Spleen (tissue), 11 donors: ENCODE data around the gene MOSPD2. TPM values are rescaled to one million over a fixed set of nuclear protein-coding genes. Genes with fewer than 3 reads are reported as not detected.

Source experiments
- DNase-seq: peaks from one replicate; pipeline ENCODE4 v3.0.0-alpha.2; 2020
- H3K27ac ChIP-seq, 8 donors: fragments of 200-600 bp; sonication (generic) in 7 of 8; 1 replicate in 4 of 8; 2 replicates in 4 of 8; pipeline versions ENCODE4 v1.5.0 to v1.8.0; 2016 to 2021; ENCODE audit warnings: inconsistent platforms in 4 of 8, mild to moderate bottlenecking in 4 of 8, moderate library complexity in 1 of 8
- H3K27me3 ChIP-seq, 7 donors: fragments of 200-600 bp; sonication (generic) in 6 of 7; replicated peaks in 1 of 7; 1 replicate in 4 of 7; 2 replicates in 3 of 7; pipeline versions ENCODE4 v1.5.0 to v1.8.0; 2016 to 2021; ENCODE audit warnings: inconsistent platforms in 3 of 7, mild to moderate bottlenecking in 1 of 7
- H3K36me3 ChIP-seq, 6 donors: fragments of 200-600 bp; sonication (generic) in 5 of 6; 1 replicate in 4 of 6; 2 replicates in 2 of 6; pipeline versions ENCODE4 v1.5.0 to v1.8.0; 2016 to 2021; ENCODE audit warnings: inconsistent platforms in 2 of 6
- H3K4me1 ChIP-seq, 6 donors: fragments of 200-600 bp; sonication (generic) in 5 of 6; 1 replicate in 3 of 6; 2 replicates in 3 of 6; pipeline versions ENCODE4 v1.5.0 to v1.8.0; 2016 to 2021; ENCODE audit warnings: inconsistent platforms in 3 of 6
- H3K4me3 ChIP-seq, 8 donors: fragments of 200-600 bp; sonication (generic) in 7 of 8; 1 replicate in 4 of 8; 2 replicates in 4 of 8; pipeline versions ENCODE4 v1.5.0 to v1.8.0; 2016 to 2021; ENCODE audit warnings: inconsistent platforms in 4 of 8, mild to moderate bottlenecking in 4 of 8, moderate library complexity in 2 of 8
- H3K9me3 ChIP-seq, 8 donors: fragments of 200-600 bp; sonication (generic) in 7 of 8; 1 replicate in 4 of 8; 2 replicates in 4 of 8; pipeline versions ENCODE4 v1.5.0 to v1.8.0; 2016 to 2021; ENCODE audit warnings: inconsistent platforms in 4 of 8
- CTCF ChIP-seq, 11 experiments: fragments of 200-600 bp in 7 of 11; fragments of 450-650 bp in 4 of 11; sonication (generic) in 4 of 11; IDR thresholded peaks in 8 of 11; conservative IDR thresholded peaks in 3 of 11; 1 replicate in 7 of 11; 2 replicates in 4 of 11; pipeline versions ENCODE4 v1.4.0 to v1.8.0; 2016 to 2021; ENCODE audit warnings: antibody characterized with exemption in 11 of 11, inconsistent platforms in 4 of 11, mild to moderate bottlenecking in 1 of 11
- POLR2A ChIP-seq, 3 donors: fragments of 450-650 bp; IDR thresholded peaks; one replicate each; pipeline ENCODE4 v1.5.1; 2017; ENCODE audit warnings: antibody characterized with exemption in 3 of 3, mild to moderate bottlenecking in 1 of 3
- POLR2AphosphoS5 ChIP-seq, 3 donors: sonication (generic); formaldehyde crosslinking; IDR thresholded peaks; one replicate each; pipeline ENCODE4 v1.5.1; 2017; ENCODE audit warnings: antibody characterized with exemption in 3 of 3
- WGBS, 5 donors: extraction: QIAGEN DNeasy Blood & Tissue Kit in 3 of 5; methylation state at CpG; one replicate each; pipeline versions ENCODE4 v1.1.5 to v1.1.7; 2013 to 2018; 5-methylcytosine and 5-hydroxymethylcytosine counted together
- intact Hi-C: fragments of 100-400 bp; cut with DNase I; formaldehyde crosslinking; loops from one replicate; pipeline ENCODE4 v1.15.0; 2023; ENCODE audit warnings: low total_unique reads
- polyA plus RNA-seq, 3 donors: library from polyadenylated mRNA; stranded (reverse); fragments of 200-250 nt; gene quantifications; one replicate each; pipeline ENCODE4 v1.2.1, GENCODE V29; 2013
- total RNA-seq, 7 donors: library from RNA; depleted of rRNA in 3 of 7; stranded (reverse); fragments of >200 nt in 3 of 7; fragmentation: NEBNext Ultra II Directional in 4 of 7; extraction: Animal tissue kit (Norgen Biotek cat#: 25700) in 4 of 7; gene quantifications; one replicate each; pipeline versions ENCODE4 v1.1.0 to v1.2.1, GENCODE V29; 2016 to 2021
- donor health status: healthy with polysubstance abuse.
- donor health status: DM: no; HTN: no; CAD: no; lungs with moderate emphysema.
- donor health status: DM: no; HTN: no; CAD: no.
- donor health status: Bipolar disorder and iron deficiency.
- donor health status: healthy.
- donor health status: DM: no; HTN: no; CAD: no.
- donor health status: DM: yes; HTN: yes; CAD: no.

The MOSPD2 gene
- total and polyA plus RNA-seq, 10 donors, result 3.2 to 40.5 (median 25.8) TPM

DNA sequence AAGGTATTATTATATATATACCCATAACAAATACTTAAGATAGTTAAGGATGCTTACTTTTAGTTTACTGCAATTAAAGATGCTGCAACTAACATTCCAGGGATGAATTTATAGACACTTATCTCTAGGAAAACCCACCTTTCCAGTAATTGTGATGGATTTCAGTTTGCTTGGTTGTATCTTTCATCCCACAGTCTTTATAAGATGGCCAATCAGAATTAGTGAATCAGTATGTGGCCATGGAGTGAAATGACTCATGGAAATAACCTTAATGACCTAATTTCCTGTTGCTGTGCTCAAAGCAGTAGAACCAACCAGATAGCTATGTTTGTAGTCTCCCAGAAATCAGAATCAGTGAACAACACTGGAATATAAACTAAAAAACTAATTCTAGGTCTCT, 26.4 kb downstream of the MOSPD2 start:
- intact Hi-C loops, result no loop called here
- peaks cover 0 to 38% (median 0%) of the 10 kb centered on the region in 6 donors for H3K36me3 ChIP-seq
- H3K27ac ChIP-seq, result peak overlapping the region in 4 of 8 donors; percentile 10 to 75 (median 48)
- H3K27me3 ChIP-seq, result no peaks in the 10 kb centered on the region
- H3K4me3 ChIP-seq, result no peak overlapping the region
- H3K4me1 ChIP-seq, result no peaks in the 10 kb centered on the region
- no peak for DNase-seq
- H3K9me3 ChIP-seq, result peaks cover 0 to 8% (median 0%) of the 10 kb centered on the region in 8 donors
- TF ChIP-seq POLR2A (IDR thresholded peaks at IDR 0.05) (no peak), POLR2AphosphoS5 (IDR thresholded peaks at IDR 0.05) (no peak), CTCF (IDR thresholded peaks at IDR 0.05 in 8 of 11, conservative IDR thresholded peaks at IDR 0.05 in 3 of 11) (no peak)

- Histone ChIP-seq H3K27ac (peak overlapping the region in 3 of 8 donors; percentile 19 to 71 (median 34)), H3K4me3 (no peak overlapping the region), H3K4me1 (no peaks in the 10 kb centered on the region), H3K9me3 (peaks cover 0 to 15% (median 0%) of the 10 kb centered on the region in 8 donors), H3K36me3 (peaks cover 0 to 24% (median 0%) of the 10 kb centered on the region in 6 donors), H3K27me3 (no peaks in the 10 kb centered on the region)
- DNase-seq, result no peak
- intact Hi-C loops, result no loop called here
- TF ChIP-seq POLR2A (IDR thresholded peaks at IDR 0.05) (no peak), CTCF (IDR thresholded peaks at IDR 0.05 in 8 of 11, conservative IDR thresholded peaks at IDR 0.05 in 3 of 11) (no peak), POLR2AphosphoS5 (IDR thresholded peaks at IDR 0.05) (no peak)
Observed at GRCh38 chrX:14902537-14902936, 29.3 kb downstream of the MOSPD2 start.

DNA sequence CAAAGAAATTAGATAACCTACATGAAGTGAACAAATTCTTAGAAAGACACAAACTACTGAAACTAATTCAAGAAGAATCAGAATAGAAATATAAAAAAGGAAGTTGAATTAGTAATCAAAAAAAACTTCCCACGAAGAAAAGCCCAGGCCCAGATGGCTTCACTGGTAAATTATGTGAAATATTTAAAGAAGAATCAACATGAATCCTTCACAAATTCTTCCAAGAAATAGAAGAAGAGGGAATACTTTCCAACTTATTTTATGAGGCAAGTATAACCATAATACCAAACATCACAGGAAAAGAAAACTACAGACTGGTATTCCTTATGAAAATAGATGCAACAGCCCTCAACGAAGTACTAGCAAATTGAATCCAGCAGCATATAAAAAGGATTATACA, 30.7 kb downstream of the MOSPD2 start:
- DNase-seq, result no peak
- TF ChIP-seq CTCF (IDR thresholded peaks at IDR 0.05 in 8 of 11, conservative IDR thresholded peaks at IDR 0.05 in 3 of 11), result no peak
- TF ChIP-seq POLR2A (IDR thresholded peaks at IDR 0.05), result no peak
- TF ChIP-seq POLR2AphosphoS5 (IDR thresholded peaks at IDR 0.05), result no peak
- 47 to 79% (median 59%) methylated on average over 2 of the region's 2 CpGs for whole genome bisulfite sequencing, 5 donors
- Histone ChIP-seq H3K27ac (peak overlapping the region in 2 of 8 donors; percentile 34 to 71), H3K4me3 (no peak overlapping the region), H3K9me3 (peaks cover 0 to 15% (median 0%) of the 10 kb centered on the region in 8 donors), H3K4me1 (no peaks in the 10 kb centered on the region), H3K36me3 (peaks cover 0 to 26% (median 0%) of the 10 kb centered on the region in 6 donors), H3K27me3 (no peaks in the 10 kb centered on the region)
- intact Hi-C loops, result no loop called here

- no peak overlapping the region for H3K27ac ChIP-seq
- no peak overlapping the region for H3K4me3 ChIP-seq
- peaks cover 0 to 83% (median 17%) of the 10 kb centered on the region in 6 donors for H3K36me3 ChIP-seq
- no peaks in the 10 kb centered on the region for H3K9me3 ChIP-seq
- 92 to 100% (median 97%) methylated on average over 2 of the region's 2 CpGs for WGBS, 5 donors
- no peaks in the 10 kb centered on the region for H3K4me1 ChIP-seq
- TF ChIP-seq POLR2AphosphoS5 (IDR thresholded peaks at IDR 0.05) (no peak), CTCF (IDR thresholded peaks at IDR 0.05 in 8 of 11, conservative IDR thresholded peaks at IDR 0.05 in 3 of 11) (no peak), POLR2A (IDR thresholded peaks at IDR 0.05) (no peak)
- intact Hi-C loops, result no loop called here
- DNase-seq, result no peak
- H3K27me3 ChIP-seq, result no peaks in the 10 kb centered on the region
Observed at GRCh38 chrX:14913241-14913640, 40.0 kb downstream of the MOSPD2 start.
